Esophagus muscularis mucosa (tissue), 4 donors: ENCODE results near the gene CAP2. TPM values are rescaled to one million over a fixed set of nuclear protein-coding genes. Genes with fewer than 3 reads are reported as not detected.

Experiments
- DNase-seq: peaks from one replicate; pipeline ENCODE4 v3.0.0-alpha.2; 2017; ENCODE audit errors: extremely low spot score
- H3K27ac ChIP-seq, 4 donors: fragments of 200-600 bp; sonication (generic); replicated peaks in 1 of 4; 1 replicate in 3 of 4; 2 replicates in 1 of 4; pipeline ENCODE4 v1.5.1; 2016 to 2019; ENCODE audit warnings: mild to moderate bottlenecking in 1 of 4
- H3K27me3 ChIP-seq, 4 donors: fragments of 200-600 bp; sonication (generic); one replicate each; pipeline versions ENCODE4 v1.5.1 to v1.6.0; 2016 to 2019
- H3K36me3 ChIP-seq, 4 donors: fragments of 200-600 bp; sonication (generic); one replicate each; pipeline ENCODE4 v1.5.1; 2016 to 2019
- H3K4me1 ChIP-seq, 4 donors: fragments of 200-600 bp; sonication (generic); one replicate each; pipeline ENCODE4 v1.5.1; 2016 to 2019
- H3K4me3 ChIP-seq, 4 donors: fragments of 200-600 bp; sonication (generic); 1 replicate in 2 of 4; 2 replicates in 2 of 4; pipeline ENCODE4 v1.5.1; 2016 to 2019; ENCODE audit warnings: mild to moderate bottlenecking in 4 of 4, moderate library complexity in 1 of 4
- H3K9me3 ChIP-seq, 4 donors: fragments of 200-600 bp; sonication (generic); 1 replicate in 3 of 4; 2 replicates in 1 of 4; pipeline ENCODE4 v1.5.1; 2016 to 2019
- EP300 ChIP-seq: sonication (generic); formaldehyde crosslinking; IDR thresholded peaks from one replicate; pipeline ENCODE4 v1.6.1; 2017; ENCODE audit warnings: antibody characterized with exemption
- POLR2A ChIP-seq: fragments of 450-650 bp; IDR thresholded peaks from one replicate; pipeline ENCODE4 v1.6.1; 2017; ENCODE audit warnings: antibody characterized with exemption, moderate library complexity, mild to moderate bottlenecking, low read depth
- POLR2AphosphoS5 ChIP-seq, 2 donors: sonication (generic); formaldehyde crosslinking; IDR thresholded peaks; one replicate each; pipeline ENCODE4 v1.6.1; 2017; ENCODE audit warnings: antibody characterized with exemption in 2 of 2
- WGBS: methylation state at CpG from one replicate; pipeline ENCODE4 v1.1.5; 2018; 5-methylcytosine and 5-hydroxymethylcytosine counted together
- intact Hi-C: fragments of 100-400 bp; cut with DNase I; formaldehyde crosslinking; loops from one replicate; pipeline ENCODE4 v1.15.1; 2023
- total RNA-seq, 4 donors: library from RNA; depleted of rRNA; stranded (reverse); fragments of >200 nt; gene quantifications; one replicate each; pipeline versions ENCODE4 v1.1.0 to v1.2.1, GENCODE V29; 2016
- TF ChIP-seq, protein P1 (sequence below), 3 experiments: fragments of 200-600 bp in 2 of 3; fragments of 450-650 bp in 1 of 3; sonication (generic) in 2 of 3; IDR thresholded peaks; one replicate each; pipeline ENCODE4 v1.5.1; 2017 to 2019; ENCODE audit warnings: antibody characterized with exemption in 3 of 3, mild to moderate bottlenecking in 2 of 3, moderate library complexity in 1 of 3

The CAP2 gene
- total RNA-seq, 4 donors from 2014 or later: 38.3 to 55.6 (median 55.1) TPM

GRCh38 chr6:17599877-17600526, 206.6 kb downstream of the CAP2 start, which contains the start of gene FAM8A1:
Gene FAM8A1, plus strand, starts transcription at chr6:17600302. Its CDS starts 108 bp downstream, at chr6:17600410.
- 20% methylated on average over 10 of the region's 42 CpGs for WGBS
- DNase-seq: peak; percentile 97
- no peaks in the 10 kb centered on the region for H3K27me3 ChIP-seq
- H3K36me3 ChIP-seq: peaks cover 3 to 25% (median 12%) of the 10 kb centered on the region in 4 donors
- H3K4me1 ChIP-seq: peaks cover 14 to 32% (median 24%) of the 10 kb centered on the region in 4 donors
- H3K27ac ChIP-seq: peak within 1 kb of the TSS; percentile 95 to 99 (median 98)
- intact Hi-C loops: loop anchor here (10.0 kb wide), 1 partner anchor 105 kb away; the partner anchor contains the start of gene NUP153
- peak within 1 kb of the TSS; percentile 72 to 99 (median 96) for H3K4me3 ChIP-seq
- TF ChIP-seq POLR2AphosphoS5 (IDR thresholded peaks at IDR 0.05): peak; percentile 93 to 95
- TF ChIP-seq, protein P1, sequence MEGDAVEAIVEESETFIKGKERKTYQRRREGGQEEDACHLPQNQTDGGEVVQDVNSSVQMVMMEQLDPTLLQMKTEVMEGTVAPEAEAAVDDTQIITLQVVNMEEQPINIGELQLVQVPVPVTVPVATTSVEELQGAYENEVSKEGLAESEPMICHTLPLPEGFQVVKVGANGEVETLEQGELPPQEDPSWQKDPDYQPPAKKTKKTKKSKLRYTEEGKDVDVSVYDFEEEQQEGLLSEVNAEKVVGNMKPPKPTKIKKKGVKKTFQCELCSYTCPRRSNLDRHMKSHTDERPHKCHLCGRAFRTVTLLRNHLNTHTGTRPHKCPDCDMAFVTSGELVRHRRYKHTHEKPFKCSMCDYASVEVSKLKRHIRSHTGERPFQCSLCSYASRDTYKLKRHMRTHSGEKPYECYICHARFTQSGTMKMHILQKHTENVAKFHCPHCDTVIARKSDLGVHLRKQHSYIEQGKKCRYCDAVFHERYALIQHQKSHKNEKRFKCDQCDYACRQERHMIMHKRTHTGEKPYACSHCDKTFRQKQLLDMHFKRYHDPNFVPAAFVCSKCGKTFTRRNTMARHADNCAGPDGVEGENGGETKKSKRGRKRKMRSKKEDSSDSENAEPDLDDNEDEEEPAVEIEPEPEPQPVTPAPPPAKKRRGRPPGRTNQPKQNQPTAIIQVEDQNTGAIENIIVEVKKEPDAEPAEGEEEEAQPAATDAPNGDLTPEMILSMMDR (IDR thresholded peaks at IDR 0.05): peak; percentile 42 to 73 (median 67)
- TF ChIP-seq POLR2A: peak; percentile 28
- no peak for TF ChIP-seq EP300
- H3K9me3 ChIP-seq: no peaks in the 10 kb centered on the region

DNA sequence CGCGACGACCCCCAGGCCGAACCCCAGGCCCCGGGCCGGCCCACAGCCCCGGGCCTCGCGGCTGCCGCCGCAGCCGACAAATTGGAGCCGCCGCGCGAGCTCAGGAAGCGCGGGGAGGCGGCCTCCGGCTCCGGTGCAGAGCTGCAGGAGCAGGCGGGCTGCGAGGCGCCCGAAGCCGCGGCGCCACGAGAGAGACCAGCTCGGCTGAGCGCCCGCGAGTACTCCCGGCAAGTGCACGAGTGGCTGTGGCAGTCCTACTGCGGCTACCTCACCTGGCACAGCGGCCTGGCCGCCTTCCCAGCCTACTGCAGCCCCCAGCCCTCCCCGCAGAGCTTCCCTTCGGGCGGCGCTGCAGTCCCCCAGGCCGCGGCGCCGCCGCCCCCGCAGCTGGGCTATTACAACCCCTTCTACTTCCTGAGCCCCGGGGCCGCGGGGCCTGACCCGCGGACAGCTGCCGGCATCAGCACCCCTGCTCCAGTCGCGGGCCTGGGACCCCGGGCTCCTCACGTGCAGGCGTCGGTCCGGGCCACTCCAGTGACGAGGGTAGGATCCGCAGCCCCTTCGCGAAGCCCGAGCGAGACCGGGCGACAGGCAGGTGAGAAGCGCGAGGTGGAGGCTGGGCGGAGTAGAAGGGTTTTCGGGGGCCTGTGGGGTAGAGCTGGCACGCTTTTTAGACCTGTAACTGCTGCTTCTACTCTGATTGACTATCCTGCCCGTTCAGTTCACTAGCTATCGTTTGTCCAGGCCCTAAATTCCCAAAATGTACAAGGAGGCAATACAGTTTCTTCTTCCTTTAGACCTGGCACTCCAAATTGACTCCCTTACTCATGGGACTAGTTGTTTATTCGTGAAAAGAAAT, 207.4 kb downstream of the CAP2 start:
- 0% methylated on average over 3 of the region's 77 CpGs for WGBS

GRCh38 chr6:17601386-17601703, 207.9 kb downstream of the CAP2 start:
- H3K4me1 ChIP-seq: peaks cover 14 to 32% (median 24%) of the 10 kb centered on the region in 4 donors
- peak overlapping the region; percentile 95 to 99 (median 98) for H3K27ac ChIP-seq
- no peak for DNase-seq
- 4% methylated on average over 5 of the region's 5 CpGs for WGBS
- no peaks in the 10 kb centered on the region for H3K9me3 ChIP-seq
- peaks cover 3 to 39% (median 23%) of the 10 kb centered on the region in 4 donors for H3K36me3 ChIP-seq
- H3K27me3 ChIP-seq: no peaks in the 10 kb centered on the region
- intact Hi-C loops: loop anchor here (10.0 kb wide), 1 partner anchor 103 kb away; the partner anchor contains the start of gene NUP153
- H3K4me3 ChIP-seq: peak overlapping the region; percentile 72 to 99 (median 96)
- no peak for TF ChIP-seq POLR2AphosphoS5 (IDR thresholded peaks at IDR 0.05)
- no peak for TF ChIP-seq EP300
- no peak for TF ChIP-seq POLR2A
- TF ChIP-seq, protein P1 (IDR thresholded peaks at IDR 0.05): no peak

More for the DNA sequence above, 207.4 kb downstream of the CAP2 start:
- H3K27me3 ChIP-seq: no peaks in the 10 kb centered on the region
- TF ChIP-seq, protein P1 (IDR thresholded peaks at IDR 0.05): no peak
- TF ChIP-seq POLR2A: no peak
- peak in 1 of 2 donors; percentile 18 for TF ChIP-seq POLR2AphosphoS5 (IDR thresholded peaks at IDR 0.05)
- no peak for TF ChIP-seq EP300
- H3K27ac ChIP-seq: peak overlapping the region; percentile 95 to 99 (median 98)
- H3K4me3 ChIP-seq: peak overlapping the region; percentile 72 to 99 (median 96)
- H3K9me3 ChIP-seq: no peaks in the 10 kb centered on the region
- intact Hi-C loops: loop anchor here (10.0 kb wide), 1 partner anchor 104 kb away; the partner anchor contains the start of gene NUP153
- H3K4me1 ChIP-seq: peaks cover 14 to 32% (median 24%) of the 10 kb centered on the region in 4 donors
- no peak for DNase-seq
- peaks cover 3 to 33% (median 17%) of the 10 kb centered on the region in 4 donors for H3K36me3 ChIP-seq

GRCh38 chr6:17602888-17603287, 209.5 kb downstream of the CAP2 start:
- H3K36me3 ChIP-seq: peaks cover 4 to 54% (median 29%) of the 10 kb centered on the region in 4 donors
- H3K27me3 ChIP-seq: no peaks in the 10 kb centered on the region
- H3K27ac ChIP-seq: no peak overlapping the region
- 38% methylated on average over 1 of the region's 1 CpG for WGBS
- intact Hi-C loops: loop anchor here (10.0 kb wide), 1 partner anchor 102 kb away; the partner anchor contains the start of gene NUP153
- TF ChIP-seq POLR2A (no peak), EP300 (no peak), POLR2AphosphoS5 (IDR thresholded peaks at IDR 0.05) (no peak)
- TF ChIP-seq, protein P1 (IDR thresholded peaks at IDR 0.05): no peak
- no peak for DNase-seq
- peaks cover 14 to 32% (median 24%) of the 10 kb centered on the region in 4 donors for H3K4me1 ChIP-seq
- no peak overlapping the region for H3K4me3 ChIP-seq
- no peaks in the 10 kb centered on the region for H3K9me3 ChIP-seq
